IPS-20b (cell line): ENCODE data around the gene BPTF.
"Not testable (repeated sequence)": the region's sequence is repeated elsewhere in the genome, so short reads cannot be mapped to it uniquely, and the experiment has no call there.

ENCODE experiments used
- H3K27ac ChIP-seq: one replicate; pipeline ENCODE4 v1.5.1; 2013; ENCODE audit warnings: low read length
- H3K27me3 ChIP-seq: 2 replicates; pipeline ENCODE4 v1.6.1; 2013; ENCODE audit warnings: mild to moderate bottlenecking, low read length, inconsistent platforms; ENCODE audit not compliant: insufficient read depth
- H3K36me3 ChIP-seq: 2 replicates; pipeline ENCODE4 v1.6.1; 2013; ENCODE audit warnings: low read depth, mild to moderate bottlenecking, inconsistent platforms, low read length, moderate library complexity; ENCODE audit not compliant: insufficient read depth
- H3K4me1 ChIP-seq: 2 replicates; pipeline ENCODE4 v1.6.1; 2013; ENCODE audit warnings: mild to moderate bottlenecking, control low read depth, inconsistent platforms, low read length, moderate library complexity; ENCODE audit not compliant: insufficient read depth
- H3K4me3 ChIP-seq: 2 replicates; pipeline ENCODE4 v1.5.1; 2013; ENCODE audit warnings: mild to moderate bottlenecking, low read length, inconsistent platforms
- H3K9ac ChIP-seq: 2 replicates; pipeline ENCODE4 v1.6.1; 2013; ENCODE audit warnings: low read depth, mild to moderate bottlenecking, inconsistent platforms, low read length, moderate library complexity
- H3K9me3 ChIP-seq: 2 replicates; pipeline ENCODE4 v1.6.1; 2013; ENCODE audit warnings: mild to moderate bottlenecking, low read depth, low read length, inconsistent platforms; ENCODE audit not compliant: insufficient read depth

BPTF gene

DNA sequence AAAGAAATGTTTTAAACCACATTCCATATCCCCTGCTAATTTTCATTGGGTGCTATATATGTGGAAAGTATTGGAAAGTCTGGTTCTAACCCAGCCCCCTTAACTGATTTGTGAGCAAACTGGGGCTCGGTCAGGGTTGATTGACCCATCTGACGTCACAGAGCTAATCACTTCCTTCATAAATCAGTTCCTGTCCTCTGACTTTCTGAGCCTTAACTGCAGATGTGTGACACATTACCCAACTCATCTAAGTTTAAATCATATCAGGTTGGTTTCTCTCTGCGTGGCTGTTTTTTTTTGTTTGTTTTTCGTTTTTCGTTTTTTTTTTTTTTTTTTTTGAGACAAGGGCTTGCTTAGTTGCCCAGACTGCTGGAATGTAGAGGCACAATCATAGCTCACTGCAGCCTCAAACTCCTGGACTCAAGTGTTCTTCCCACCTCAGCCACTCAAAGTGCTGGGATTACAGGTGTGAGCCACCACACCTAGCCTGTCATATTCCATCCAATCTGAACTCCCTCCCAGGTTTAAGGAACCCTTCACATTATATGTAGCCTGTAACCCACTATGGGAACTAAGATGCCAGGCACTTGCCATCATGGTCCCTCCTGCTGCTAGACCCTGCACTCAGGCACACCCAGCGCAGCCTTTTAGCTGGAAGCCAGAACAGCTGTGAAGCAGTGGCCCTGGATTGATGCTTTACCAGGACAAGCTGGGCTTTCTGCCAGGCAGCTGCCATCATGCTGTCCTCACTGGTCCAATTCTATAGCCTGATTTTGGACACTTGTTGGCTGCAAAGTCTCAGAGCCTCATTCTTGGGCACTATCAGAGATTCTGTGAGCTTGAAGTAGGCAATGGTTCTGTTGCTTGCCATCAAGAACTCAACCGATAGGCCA is 6.9 kb upstream of the BPTF start:
- no peaks in the 10 kb centered on the region for H3K27me3 ChIP-seq

DNA sequence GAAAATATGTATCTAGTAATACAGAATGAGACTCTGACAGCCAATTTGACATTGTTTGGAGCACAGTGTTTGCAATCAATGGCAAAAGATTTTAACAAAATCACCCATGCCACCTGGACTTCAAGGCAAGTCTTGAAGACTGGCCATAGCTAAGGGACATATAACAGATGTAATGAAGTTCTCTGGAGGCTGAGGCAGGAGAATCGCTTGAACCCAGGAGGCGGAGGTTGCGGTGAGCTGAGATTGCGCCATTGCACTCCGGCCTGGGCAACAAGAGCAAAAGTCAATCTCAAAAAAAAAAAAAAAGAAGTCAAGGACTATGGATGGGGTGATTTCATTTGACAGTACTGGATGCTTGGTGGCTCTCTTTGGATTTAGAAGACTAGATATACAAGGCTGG is 5.6 kb upstream of the BPTF start:
- Histone ChIP-seq H3K4me3 (no peak overlapping the region), H3K27ac (no peak overlapping the region), H3K9me3 (no peaks in the 10 kb centered on the region), H3K4me1 (no peaks in the 10 kb centered on the region), H3K9ac (no peak overlapping the region), H3K36me3 (no peaks in the 10 kb centered on the region), H3K27me3 (peaks cover 8% of the 10 kb centered on the region; the same call in 1 of the 2 replicates)

More for the DNA sequence above, 6.9 kb upstream of the BPTF start:
- H3K4me1 ChIP-seq, result no peaks in the 10 kb centered on the region
- H3K27ac ChIP-seq, result no peak overlapping the region
- no peaks in the 10 kb centered on the region for H3K9me3 ChIP-seq
- H3K36me3 ChIP-seq, result no peaks in the 10 kb centered on the region
- no peak overlapping the region for H3K9ac ChIP-seq
- H3K4me3 ChIP-seq, result no peak overlapping the region

DNA sequence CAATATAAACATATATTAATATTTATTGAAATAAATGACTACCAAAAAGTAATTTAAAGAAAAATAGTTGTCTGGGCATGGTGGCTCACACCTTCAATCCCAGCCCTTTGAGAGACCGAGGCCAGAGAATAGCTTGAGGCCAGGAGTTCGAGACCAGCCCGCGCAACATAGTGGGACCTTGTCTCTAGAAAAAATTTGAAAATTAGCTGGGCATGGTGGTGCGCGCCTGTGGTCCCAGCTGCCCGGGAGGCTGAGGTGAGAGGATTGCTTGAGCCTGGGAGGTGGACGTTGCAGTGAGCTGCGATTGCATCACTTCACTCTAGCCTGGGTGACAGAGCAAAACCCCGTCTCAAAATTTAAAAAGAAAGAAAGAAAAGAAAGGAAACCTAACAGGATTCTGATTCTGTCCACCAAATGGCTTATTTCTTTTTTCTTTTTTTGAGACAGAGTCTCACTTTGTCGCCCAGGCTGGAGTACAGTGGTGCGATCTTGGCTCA is 3.4 kb upstream of the BPTF start:
- Histone ChIP-seq H3K9me3 (no peaks in the 10 kb centered on the region), H3K27me3 (peaks cover 8% of the 10 kb centered on the region; the same call in 1 of the 2 replicates), H3K27ac (no peak overlapping the region), H3K4me1 (no peaks in the 10 kb centered on the region), H3K4me3 (no peak overlapping the region), H3K36me3 (no peaks in the 10 kb centered on the region), H3K9ac (no peak overlapping the region)

DNA sequence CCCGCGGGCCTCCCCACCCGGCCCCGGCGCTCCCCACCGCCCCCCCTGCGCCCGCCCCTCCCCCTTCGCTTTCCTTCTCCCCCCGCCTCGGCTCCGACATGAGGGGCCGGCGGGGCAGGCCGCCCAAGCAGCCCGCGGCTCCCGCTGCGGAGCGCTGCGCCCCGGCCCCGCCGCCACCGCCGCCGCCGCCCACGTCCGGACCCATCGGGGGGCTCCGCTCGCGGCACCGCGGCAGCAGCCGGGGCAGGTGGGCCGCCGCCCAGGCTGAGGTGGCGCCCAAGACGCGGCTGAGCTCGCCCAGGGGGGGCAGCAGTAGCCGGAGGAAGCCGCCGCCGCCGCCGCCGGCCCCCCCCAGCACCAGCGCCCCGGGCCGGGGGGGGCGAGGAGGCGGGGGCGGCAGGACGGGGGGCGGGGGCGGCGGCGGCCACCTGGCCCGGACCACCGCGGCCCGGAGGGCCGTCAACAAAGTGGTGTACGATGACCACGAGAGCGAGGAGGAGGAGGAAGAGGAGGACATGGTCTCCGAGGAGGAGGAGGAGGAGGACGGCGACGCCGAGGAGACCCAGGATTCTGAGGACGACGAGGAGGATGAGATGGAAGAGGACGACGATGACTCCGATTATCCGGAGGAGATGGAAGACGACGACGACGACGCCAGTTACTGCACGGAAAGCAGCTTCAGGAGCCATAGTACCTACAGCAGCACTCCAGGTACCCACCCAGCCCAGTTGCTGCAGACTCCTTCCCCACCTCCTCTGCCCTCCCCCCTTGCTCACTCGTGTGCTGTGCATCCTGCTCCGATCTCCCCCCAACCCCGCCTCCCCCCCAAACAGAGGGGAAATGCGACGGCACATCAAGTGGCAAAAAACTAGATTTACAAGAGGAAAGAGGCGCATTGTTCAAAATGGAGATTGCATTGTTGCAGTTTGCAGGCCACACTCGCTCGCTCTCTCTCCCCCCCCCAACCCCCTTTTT is 611 bp downstream of the BPTF start:
- peak overlapping the region; percentile 62 for H3K27ac ChIP-seq
- H3K36me3 ChIP-seq, H3K27me3 ChIP-seq, H3K9me3 ChIP-seq: not testable (repeated sequence)
- peak overlapping the region; percentile 100 for H3K4me3 ChIP-seq
- H3K4me1 ChIP-seq, result peaks cover 10% of the 10 kb centered on the region
- H3K9ac ChIP-seq, result peak overlapping the region; percentile 99

GRCh38 chr17:67829331-67829730 is 4.0 kb downstream of the BPTF start:
- Histone ChIP-seq H3K27ac (no peak overlapping the region), H3K27me3 (peaks cover 4% of the 10 kb centered on the region; the same call in 1 of the 2 replicates), H3K9ac (no peak overlapping the region), H3K9me3 (no peaks in the 10 kb centered on the region), H3K4me3 (peak overlapping the region; percentile 100), H3K36me3 (peaks cover 7% of the 10 kb centered on the region), H3K4me1 (peaks cover 10% of the 10 kb centered on the region)

GRCh38 chr17:67830440-67830839 is 5.1 kb downstream of the BPTF start:
- Histone ChIP-seq H3K27me3 (no peaks in the 10 kb centered on the region), H3K36me3 (peaks cover 7% of the 10 kb centered on the region), H3K4me1 (peaks cover 10% of the 10 kb centered on the region), H3K9ac (no peak overlapping the region), H3K9me3 (no peaks in the 10 kb centered on the region), H3K4me3 (peak overlapping the region; percentile 100; the same call in 1 of the 2 replicates), H3K27ac (no peak overlapping the region)

- Histone ChIP-seq H3K27ac (no peak overlapping the region), H3K36me3 (peaks cover 7% of the 10 kb centered on the region), H3K9me3 (no peaks in the 10 kb centered on the region), H3K9ac (no peak overlapping the region), H3K4me3 (no peak overlapping the region), H3K4me1 (peaks cover 10% of the 10 kb centered on the region), H3K27me3 (no peaks in the 10 kb centered on the region)
These were observed 6.0 kb downstream of the BPTF start for GRCh38 chr17:67831268-67831667.

DNA sequence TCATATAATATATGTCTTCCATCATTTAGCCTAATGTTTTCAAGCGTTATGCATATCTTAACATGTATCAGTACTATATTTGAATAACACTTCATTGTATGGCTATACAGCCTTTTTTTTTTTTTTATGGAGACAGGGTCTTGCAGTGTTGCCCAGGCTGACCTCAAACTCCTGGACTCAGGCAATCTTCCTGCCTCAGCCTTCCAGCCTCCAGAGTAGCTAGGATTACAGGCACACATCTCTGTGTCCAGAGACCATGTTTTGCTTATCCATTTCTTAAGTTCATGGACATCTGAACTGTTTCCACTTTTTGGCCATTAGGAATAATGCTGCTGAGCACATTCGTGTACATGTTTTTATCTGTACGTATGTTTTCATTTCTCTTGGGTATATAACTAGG is 7.8 kb downstream of the BPTF start:
- H3K9me3 ChIP-seq, result no peaks in the 10 kb centered on the region
- H3K4me1 ChIP-seq, result peaks cover 10% of the 10 kb centered on the region
- no peak overlapping the region for H3K4me3 ChIP-seq
- H3K27ac ChIP-seq, result no peak overlapping the region
- H3K36me3 ChIP-seq, result peaks cover 5% of the 10 kb centered on the region
- no peak overlapping the region for H3K9ac ChIP-seq
- H3K27me3 ChIP-seq, result no peaks in the 10 kb centered on the region

DNA sequence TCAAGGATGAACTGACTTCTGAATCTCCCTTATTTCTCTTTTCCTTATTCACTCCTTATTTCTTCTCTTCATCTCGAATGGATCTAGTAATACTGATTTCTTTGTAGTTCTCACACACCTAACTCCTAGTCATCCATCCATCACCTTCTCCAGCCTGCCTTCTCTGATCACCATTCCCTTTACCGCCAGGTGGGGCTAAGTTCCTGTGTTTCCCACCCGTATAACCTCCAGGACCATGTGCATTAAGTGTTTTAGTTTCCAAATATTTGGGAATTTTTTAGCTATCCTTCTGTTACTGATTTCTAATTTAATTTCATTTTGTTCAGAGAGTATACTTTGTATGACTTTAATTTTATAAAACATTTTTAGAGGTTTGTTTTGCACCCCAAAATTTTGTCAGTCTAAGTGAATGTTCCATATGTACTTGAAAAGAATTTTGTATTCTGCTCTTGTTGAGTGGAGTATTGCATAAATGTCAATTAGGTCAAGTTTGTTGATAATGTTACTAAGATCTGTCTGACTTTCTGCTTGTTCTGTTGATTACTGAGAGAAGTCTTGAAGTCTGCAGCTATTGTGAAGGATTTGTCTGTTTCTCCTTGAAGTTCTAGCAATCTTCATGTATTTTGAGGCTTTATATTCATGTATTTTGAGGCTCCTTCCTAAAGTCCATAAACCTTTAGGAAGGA is 8.8 kb downstream of the BPTF start:
- no peak overlapping the region for H3K9ac ChIP-seq
- no peak overlapping the region for H3K27ac ChIP-seq
- H3K9me3 ChIP-seq, result no peaks in the 10 kb centered on the region
- H3K27me3 ChIP-seq, result no peaks in the 10 kb centered on the region
- peaks cover 3% of the 10 kb centered on the region; the same call in 1 of the 2 replicates for H3K36me3 ChIP-seq
- H3K4me3 ChIP-seq, result no peak overlapping the region
- peaks cover 10% of the 10 kb centered on the region for H3K4me1 ChIP-seq

DNA sequence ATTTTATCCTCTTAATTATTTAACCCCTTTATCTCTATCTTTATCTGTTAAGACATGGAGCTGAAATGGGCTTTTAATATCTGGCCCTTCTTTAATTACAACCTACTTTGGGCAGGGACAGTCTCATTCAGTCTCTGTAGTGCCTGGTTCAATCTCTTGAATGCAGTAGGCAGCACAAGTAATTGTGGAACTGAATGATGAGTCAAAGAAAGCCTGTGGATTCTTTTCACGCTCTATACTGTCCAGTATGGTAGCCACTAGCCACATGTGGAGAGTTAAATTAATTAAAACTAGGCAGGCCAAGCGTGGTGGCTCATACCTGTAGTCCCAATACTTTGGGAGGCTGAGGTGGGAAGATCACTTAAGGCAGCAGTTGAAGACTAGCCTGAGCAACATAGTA is 9.3 kb downstream of the BPTF start:
- Histone ChIP-seq H3K4me1 (peaks cover 10% of the 10 kb centered on the region), H3K27me3 (no peaks in the 10 kb centered on the region), H3K9me3 (no peaks in the 10 kb centered on the region), H3K36me3 (no peaks in the 10 kb centered on the region; the same call in 1 of the 2 replicates), H3K27ac (no peak overlapping the region), H3K9ac (no peak overlapping the region), H3K4me3 (no peak overlapping the region)
